Smooth muscle cell (in vitro differentiated cells): ENCODE data around the gene PRF1. TPM values are rescaled to one million over a fixed set of nuclear protein-coding genes. Genes with fewer than 3 reads are reported as not detected.
A peak's percentile ranks its signal among the peaks of the same experiment; 100 is the strongest.

Source experiments
- DNase-seq: peaks from one replicate; lab custom pipeline; 2025; ENCODE audit not compliant: unreplicated experiment; lab: John Stamatoyannopoulos, UW
- H2AFZ ChIP-seq: fragments of 200-600 bp; sonication (generic); 2 replicates; pipeline ENCODE4 v1.6.0; 2016; ENCODE audit warnings: antibody characterized with exemption, low read depth, mild to moderate bottlenecking
- H3F3A ChIP-seq: fragments of 200-600 bp; sonication (generic); 2 replicates; pipeline ENCODE4 v1.6.0; 2017; ENCODE audit warnings: antibody characterized with exemption, low read depth
- H3K27ac ChIP-seq: fragments of 200-600 bp; sonication (generic); 2 replicates; pipeline ENCODE4 v1.5.1; 2016; ENCODE audit warnings: low read depth, mild to moderate bottlenecking
- H3K27me3 ChIP-seq: fragments of 200-600 bp; sonication (generic); 2 replicates; pipeline ENCODE4 v1.6.1; 2016; ENCODE audit warnings: low read depth, mild to moderate bottlenecking
- H3K36me3 ChIP-seq: fragments of 200-600 bp; sonication (generic); 2 replicates; pipeline ENCODE4 v1.5.1; 2016; ENCODE audit warnings: low read depth
- H3K4me1 ChIP-seq: fragments of 200-600 bp; sonication (generic); 2 replicates; pipeline ENCODE4 v1.5.1; 2016; ENCODE audit warnings: low read depth
- H3K4me2 ChIP-seq: fragments of 200-600 bp; sonication (generic); 2 replicates; pipeline ENCODE4 v1.6.0; 2016; ENCODE audit warnings: mild to moderate bottlenecking
- H3K4me3 ChIP-seq: fragments of 200-600 bp; sonication (generic); 2 replicates; pipeline ENCODE4 v1.5.1; 2016; ENCODE audit warnings: mild to moderate bottlenecking
- H3K79me2 ChIP-seq: fragments of 200-600 bp; sonication (generic); 2 replicates; pipeline ENCODE4 v1.6.0; 2016; ENCODE audit warnings: low read depth, mild to moderate bottlenecking
- H3K9ac ChIP-seq: fragments of 200-600 bp; sonication (generic); 2 replicates; pipeline ENCODE4 v1.6.0; 2016; ENCODE audit warnings: low read depth
- H3K9me3 ChIP-seq: fragments of 200-600 bp; sonication (generic); replicated peaks from 2 replicates; pipeline ENCODE4 v1.5.1; 2016; ENCODE audit warnings: low read depth
- H4K20me1 ChIP-seq: fragments of 200-600 bp; sonication (generic); 2 replicates; pipeline ENCODE4 v1.6.0; 2016; ENCODE audit warnings: low read depth
- WGBS: methylation state at CpG from one replicate; pipeline ENCODE4 v1.1.7; 2016; ENCODE audit warnings: low lambda C conversion rate; 5-methylcytosine and 5-hydroxymethylcytosine counted together
- polyA plus RNA-seq: library from polyadenylated mRNA; unstranded; fragments of >200 nt; fragmentation: Nextera tagmentation; extraction: Ambion mirVana; gene quantifications from 2 replicates; pipeline ENCODE4 v1.2.1, GENCODE V29; 2016
- total RNA-seq: library from RNA; depleted of rRNA; stranded (reverse); fragments of >200 nt; gene quantifications from 2 replicates; pipeline ENCODE4 v1.2.3, GENCODE V29; 2014
- TF ChIP-seq, protein P1 (sequence below): fragments of 200-600 bp; sonication (generic); IDR thresholded peaks from 2 replicates; pipeline ENCODE4 v1.5.1; 2017; ENCODE audit warnings: borderline replicate concordance, mild to moderate bottlenecking, antibody characterized with exemption; ENCODE audit not compliant: insufficient read depth, poor library complexity, severe bottlenecking

PRF1 gene
- total and polyA plus RNA-seq, 2 experiments from 2014 or later, result not detected

DNA sequence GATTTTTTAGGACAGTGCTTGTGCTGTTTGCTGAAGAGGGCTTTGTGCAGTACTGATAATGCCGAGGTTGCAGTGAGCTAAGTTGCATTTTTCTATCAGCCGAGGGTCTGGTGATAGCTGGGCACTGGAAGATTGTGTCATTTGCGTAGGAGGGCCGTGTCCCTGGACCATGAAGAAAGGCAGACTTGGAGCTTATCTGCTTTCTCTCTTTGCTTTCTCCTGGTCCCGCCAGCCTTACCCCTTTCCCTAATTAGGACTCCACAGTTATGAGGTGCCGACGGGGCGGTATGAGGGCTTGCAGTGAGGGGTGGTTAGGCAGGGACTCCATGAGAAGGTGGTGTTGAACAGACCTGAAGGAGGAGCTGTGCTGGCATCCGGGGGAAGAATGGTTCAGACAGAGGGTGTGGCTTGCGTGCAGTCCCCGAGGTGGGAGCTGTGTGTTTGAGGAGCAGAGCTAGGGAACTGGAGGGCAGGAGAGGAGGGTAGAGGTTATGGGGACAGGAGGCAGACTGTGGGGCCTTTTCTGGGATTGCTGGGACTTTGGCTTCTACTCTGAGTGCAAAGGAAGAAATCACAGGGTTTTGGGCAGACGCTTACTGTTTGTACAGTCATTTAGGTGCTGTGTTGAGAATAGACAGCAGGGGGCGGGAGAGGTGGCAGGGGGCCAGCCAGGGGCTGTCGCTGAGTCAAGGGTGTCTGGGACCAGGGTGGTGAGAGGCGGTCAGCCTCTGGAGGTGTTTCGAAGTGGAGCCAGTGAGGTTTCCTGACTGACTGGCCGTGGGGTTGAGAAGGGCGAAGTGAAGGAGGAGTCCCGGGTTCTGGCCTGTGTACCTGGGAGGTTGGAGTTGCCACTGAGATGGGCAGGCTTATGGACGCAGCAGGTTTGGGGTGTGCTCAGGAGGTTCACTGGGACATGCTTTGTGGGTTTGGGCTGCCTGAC, 43.4 kb downstream of the PRF1 start:
- WGBS, result 22% methylated on average over 20 of the region's 20 CpGs
- Histone ChIP-seq H3K4me2 (peak overlapping the region; percentile 82), H3K4me3 (peak overlapping the region; percentile 33), H3K9me3 (no peaks in the 10 kb centered on the region), H3K9ac (peak overlapping the region; percentile 40), H4K20me1 (no peaks in the 10 kb centered on the region), H3K27ac (peak overlapping the region; percentile 83), H3K4me1 (peaks cover 3% of the 10 kb centered on the region), H2AFZ (no peak overlapping the region), H3K36me3 (no peaks in the 10 kb centered on the region), H3K27me3 (no peaks in the 10 kb centered on the region), H3F3A (peaks cover 13% of the 10 kb centered on the region), H3K79me2 (no peaks in the 10 kb centered on the region)
- DNase-seq, result peak; percentile 61
- TF ChIP-seq, protein P1, sequence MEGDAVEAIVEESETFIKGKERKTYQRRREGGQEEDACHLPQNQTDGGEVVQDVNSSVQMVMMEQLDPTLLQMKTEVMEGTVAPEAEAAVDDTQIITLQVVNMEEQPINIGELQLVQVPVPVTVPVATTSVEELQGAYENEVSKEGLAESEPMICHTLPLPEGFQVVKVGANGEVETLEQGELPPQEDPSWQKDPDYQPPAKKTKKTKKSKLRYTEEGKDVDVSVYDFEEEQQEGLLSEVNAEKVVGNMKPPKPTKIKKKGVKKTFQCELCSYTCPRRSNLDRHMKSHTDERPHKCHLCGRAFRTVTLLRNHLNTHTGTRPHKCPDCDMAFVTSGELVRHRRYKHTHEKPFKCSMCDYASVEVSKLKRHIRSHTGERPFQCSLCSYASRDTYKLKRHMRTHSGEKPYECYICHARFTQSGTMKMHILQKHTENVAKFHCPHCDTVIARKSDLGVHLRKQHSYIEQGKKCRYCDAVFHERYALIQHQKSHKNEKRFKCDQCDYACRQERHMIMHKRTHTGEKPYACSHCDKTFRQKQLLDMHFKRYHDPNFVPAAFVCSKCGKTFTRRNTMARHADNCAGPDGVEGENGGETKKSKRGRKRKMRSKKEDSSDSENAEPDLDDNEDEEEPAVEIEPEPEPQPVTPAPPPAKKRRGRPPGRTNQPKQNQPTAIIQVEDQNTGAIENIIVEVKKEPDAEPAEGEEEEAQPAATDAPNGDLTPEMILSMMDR, result peak; percentile 73

DNA sequence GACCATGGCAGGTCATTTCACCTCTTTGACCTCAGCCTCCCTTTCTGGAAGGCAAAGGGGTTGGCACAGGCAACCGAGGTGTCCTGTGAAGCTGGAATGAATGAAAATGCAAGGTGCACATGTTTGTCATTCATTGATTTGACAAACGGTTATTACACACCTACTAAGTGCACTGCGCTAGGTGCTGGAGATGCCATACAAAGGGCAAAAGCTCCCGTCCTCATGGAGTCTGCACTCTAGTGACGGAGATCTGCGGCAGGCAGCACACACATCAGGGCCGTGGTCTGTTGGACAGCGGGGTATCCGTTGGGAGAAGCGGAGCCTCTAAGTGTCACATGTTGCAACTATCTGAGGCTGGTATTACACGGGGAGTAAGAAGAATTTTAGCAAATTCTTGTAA, 44.2 kb downstream of the PRF1 start:
- H2AFZ ChIP-seq, result no peak overlapping the region
- no peaks in the 10 kb centered on the region for H3K27me3 ChIP-seq
- 55% methylated on average over 11 of the region's 11 CpGs for WGBS
- peaks cover 3% of the 10 kb centered on the region for H3K4me1 ChIP-seq
- no peaks in the 10 kb centered on the region for H3K79me2 ChIP-seq
- peak overlapping the region; percentile 83 for H3K27ac ChIP-seq
- H3K4me3 ChIP-seq, result no peak overlapping the region
- no peak overlapping the region for H3K9ac ChIP-seq
- no peaks in the 10 kb centered on the region for H3K9me3 ChIP-seq
- no peaks in the 10 kb centered on the region for H4K20me1 ChIP-seq
- no peaks in the 10 kb centered on the region for H3K36me3 ChIP-seq
- H3K4me2 ChIP-seq, result peak overlapping the region; percentile 82
- DNase-seq, result no peak
- TF ChIP-seq, protein P1, result no peak
- peaks cover 13% of the 10 kb centered on the region for H3F3A ChIP-seq

DNA sequence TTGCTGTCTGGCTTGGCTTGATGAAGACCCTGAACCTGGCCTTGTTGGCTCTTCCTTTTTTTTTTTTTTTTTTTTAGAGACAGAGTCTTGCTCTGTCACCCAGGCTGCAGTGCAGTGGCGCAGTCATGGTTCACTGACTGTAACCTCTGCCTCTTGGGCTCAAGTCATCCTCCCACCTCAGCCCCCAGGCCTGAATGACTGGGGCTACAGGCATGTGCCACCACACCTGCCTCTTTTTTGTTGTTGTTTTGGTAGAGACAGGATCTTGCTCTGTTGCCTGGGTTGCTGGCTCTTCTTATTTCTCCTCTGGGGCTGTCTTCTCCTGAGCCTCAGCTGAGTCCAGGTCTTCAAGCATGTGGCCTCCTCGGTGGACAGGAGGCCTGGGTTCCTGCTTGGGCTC, 44.7 kb downstream of the PRF1 start:
- Histone ChIP-seq H4K20me1 (no peaks in the 10 kb centered on the region), H3K4me3 (no peak overlapping the region), H3K4me1 (peaks cover 3% of the 10 kb centered on the region), H3K9ac (no peak overlapping the region), H3K4me2 (peak overlapping the region; percentile 82), H3K36me3 (no peaks in the 10 kb centered on the region), H3K27ac (no peak overlapping the region), H3K27me3 (no peaks in the 10 kb centered on the region), H3F3A (peaks cover 13% of the 10 kb centered on the region), H3K79me2 (no peaks in the 10 kb centered on the region), H3K9me3 (no peaks in the 10 kb centered on the region), H2AFZ (no peak overlapping the region)
- DNase-seq, result no peak
- TF ChIP-seq, protein P1, result no peak
- WGBS, result 97% methylated on average over 2 of the region's 2 CpGs
